K562 (cell line): ENCODE measurements around the gene ZDHHC8. TPM values are rescaled to one million over a fixed set of nuclear protein-coding genes. Genes with fewer than 3 reads are reported as not detected.

ENCODE experiments used
- ADNP ChIP-seq: fragments of 200-800 bp; sonication (Bioruptor generic); IDR thresholded peaks from 2 replicates; pipeline ENCODE4 v1.6.1; 2016; ENCODE audit warnings: missing genetic modification characterization, missing compliant biosample characterization
- BACH1 ChIP-seq: fragments of 200-800 bp; sonication (Bioruptor generic); IDR thresholded peaks from 2 replicates; pipeline ENCODE4 v1.6.1; 2016; ENCODE audit warnings: missing genetic modification characterization, missing compliant biosample characterization
- CHD2 ChIP-seq: IDR thresholded peaks from 2 replicates; pipeline ENCODE4 v1.6.1; 2011; ENCODE audit warnings: low read depth, low read length
- HOXB6 ChIP-seq: fragments of 250-450 bp; sonication (Bioruptor Pico); IDR thresholded peaks from 2 replicates; pipeline ENCODE4 v1.5.1; 2022; ENCODE audit warnings: mild to moderate bottlenecking, borderline replicate concordance
- KDM1A ChIP-seq, 2 experiments: fragments of 450-650 bp; IDR thresholded peaks; 2 replicates each; pipeline ENCODE4 v1.6.1; 2016; ENCODE audit warnings: mild to moderate bottlenecking in 2 of 2
- NCOA6 ChIP-seq: fragments of 450-650 bp; IDR thresholded peaks from 2 replicates; pipeline ENCODE4 v1.6.1; 2017; ENCODE audit warnings: mild to moderate bottlenecking
- NFE2L1 ChIP-seq: fragments of 450-650 bp; IDR thresholded peaks from 2 replicates; pipeline ENCODE4 v1.6.1; 2016; ENCODE audit warnings: missing genetic modification characterization, low read depth, mild to moderate bottlenecking, missing compliant biosample characterization, moderate library complexity, borderline replicate concordance
- RREB1 ChIP-seq: fragments of 250-450 bp; sonication (Bioruptor Pico); IDR thresholded peaks from 2 replicates; pipeline ENCODE4 v1.4.0; 2020
- STAG1 ChIP-seq: sonication (generic); formaldehyde crosslinking; IDR thresholded peaks from 2 replicates; pipeline ENCODE4 v1.5.0; 2020; ENCODE audit warnings: missing genetic modification reagents, borderline replicate concordance
- UBTF ChIP-seq, 2 experiments: IDR thresholded peaks; 2 replicates each; pipeline ENCODE4 v1.6.1; 2012; ENCODE audit warnings: improper control_type of control experiment in 2 of 2, low read depth in 2 of 2, low read length in 2 of 2, borderline replicate concordance in 1 of 2
- ZC3H4 ChIP-seq: sonication (generic); formaldehyde crosslinking; IDR thresholded peaks from 2 replicates; pipeline ENCODE4 v1.9.0; 2021; ENCODE audit warnings: missing genetic modification reagents, borderline replicate concordance
- ZNF239 ChIP-seq: fragments of 250-450 bp; sonication (Bioruptor Pico); IDR thresholded peaks from 2 replicates; pipeline ENCODE4 v1.4.0; 2020; ENCODE audit warnings: mild to moderate bottlenecking
- ZNF384 ChIP-seq: IDR thresholded peaks from 2 replicates; pipeline ENCODE4 v1.6.1; 2012; ENCODE audit warnings: low read depth, low read length, improper control_type of control experiment
- ZNF512 ChIP-seq: IDR thresholded peaks from 2 replicates; pipeline ENCODE4 v1.6.1; 2016; ENCODE audit warnings: missing genetic modification characterization, missing compliant biosample characterization
- polyA plus RNA-seq, 8 experiments: library from polyadenylated mRNA; depleted of rRNA in 4 of 8; stranded (reverse) in 5 of 8; unstranded in 3 of 8; fragments of >200 nt; fragmentation: Nextera tagmentation in 2 of 8; fragmentation: Illumina TruSeq in 1 of 8; extraction: Ambion mirVana in 2 of 8; extraction: Trizol in 1 of 8; gene quantifications; 2 replicates each; pipeline versions ENCODE4 v1.2.1 to v1.2.3, GENCODE V29; 2011 to 2014; ENCODE audit warnings: inconsistent platforms in 1 of 8, missing spikeins in 1 of 8
- total RNA-seq, 7 experiments: library from RNA; depleted of rRNA in 6 of 7; stranded (reverse); fragments of >200 nt in 6 of 7; fragmentation: Illumina TruSeq in 2 of 7; extraction: Trizol in 2 of 7; gene quantifications; 2 replicates each; pipeline versions ENCODE4 v1.2.1 to v1.2.3, GENCODE V29; 2011 to 2021; ENCODE audit warnings: low replicate concordance in 1 of 7
- TF ChIP-seq, protein P1 (sequence below), 3 experiments: fragments of 200-800 bp in 1 of 3; sonication (Bioruptor generic) in 1 of 3; sonication (generic) in 1 of 3; formaldehyde crosslinking in 1 of 3; IDR thresholded peaks; 2 replicates each; pipeline versions ENCODE4 v1.6.1 to v1.8.0; 2016 to 2022; ENCODE audit warnings: mild to moderate bottlenecking in 2 of 3, missing compliant biosample characterization in 2 of 3, missing genetic modification characterization in 2 of 3, missing genetic modification reagents in 1 of 3
- TF ChIP-seq, protein P2 (sequence below): fragments of 200-800 bp; sonication (Bioruptor generic); IDR thresholded peaks from 2 replicates; pipeline ENCODE4 v1.6.1; 2017; ENCODE audit warnings: missing genetic modification characterization, missing compliant biosample characterization

ZDHHC8 gene
- total and polyA plus RNA-seq, 9 of the 15 experiments (the other 6 are each of a cell fraction or from before 2014, with no cell fraction given) = 0.04 to 109 (median 16.4) TPM

DNA sequence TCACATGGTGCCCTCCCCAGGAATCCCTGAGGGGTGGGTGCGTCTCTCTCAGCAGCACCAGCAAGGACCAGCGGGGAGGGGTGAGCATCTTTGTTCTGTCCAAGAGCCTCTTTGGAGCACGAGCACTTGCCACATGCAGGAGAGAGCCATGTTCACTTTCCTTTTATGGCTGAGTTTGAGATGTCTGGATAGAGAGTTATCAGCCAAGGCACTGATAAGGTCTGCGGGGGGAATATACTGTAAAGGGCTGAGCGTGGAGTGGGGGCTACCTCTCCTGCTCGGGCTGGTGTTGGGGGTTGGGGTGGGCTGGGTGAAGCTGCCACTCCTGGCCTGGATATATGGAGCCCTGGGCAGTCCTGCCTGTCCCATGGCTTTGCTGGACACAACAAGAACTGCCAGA, 54.1 kb downstream of the ZDHHC8 start (continued):
- TF ChIP-seq BACH1 (tag) = no peak
- TF ChIP-seq NFE2L1 (tag) = no peak
- TF ChIP-seq ZNF384 = no peak
- TF ChIP-seq STAG1 (CRISPR knock-in tag) = peak; percentile 6; the same call in 1 of the 2 replicates
- TF ChIP-seq, protein P1, sequence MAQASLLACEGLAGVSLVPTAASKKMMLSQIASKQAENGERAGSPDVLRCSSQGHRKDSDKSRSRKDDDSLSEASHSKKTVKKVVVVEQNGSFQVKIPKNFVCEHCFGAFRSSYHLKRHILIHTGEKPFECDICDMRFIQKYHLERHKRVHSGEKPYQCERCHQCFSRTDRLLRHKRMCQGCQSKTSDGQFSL (CRISPR knock-in tag; IDR thresholded peaks at IDR 0.05) = no peak
- TF ChIP-seq, protein P1 (tag; IDR thresholded peaks at IDR 0.05) = no peak
- TF ChIP-seq RREB1 (CRISPR knock-in tag) = no peak
- TF ChIP-seq ADNP (tag) = no peak
- TF ChIP-seq, protein P2, sequence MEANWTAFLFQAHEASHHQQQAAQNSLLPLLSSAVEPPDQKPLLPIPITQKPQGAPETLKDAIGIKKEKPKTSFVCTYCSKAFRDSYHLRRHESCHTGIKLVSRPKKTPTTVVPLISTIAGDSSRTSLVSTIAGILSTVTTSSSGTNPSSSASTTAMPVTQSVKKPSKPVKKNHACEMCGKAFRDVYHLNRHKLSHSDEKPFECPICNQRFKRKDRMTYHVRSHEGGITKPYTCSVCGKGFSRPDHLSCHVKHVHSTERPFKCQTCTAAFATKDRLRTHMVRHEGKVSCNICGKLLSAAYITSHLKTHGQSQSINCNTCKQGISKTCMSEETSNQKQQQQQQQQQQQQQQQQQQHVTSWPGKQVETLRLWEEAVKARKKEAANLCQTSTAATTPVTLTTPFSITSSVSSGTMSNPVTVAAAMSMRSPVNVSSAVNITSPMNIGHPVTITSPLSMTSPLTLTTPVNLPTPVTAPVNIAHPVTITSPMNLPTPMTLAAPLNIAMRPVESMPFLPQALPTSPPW (CRISPR knock-in tag) = no peak
- TF ChIP-seq CHD2 = peak; percentile 22; the same call in 1 of the 2 replicates
- no peak for TF ChIP-seq KDM1A (IDR thresholded peaks at IDR 0.05)
- TF ChIP-seq UBTF (IDR thresholded peaks at IDR 0.05; ENCODE audit: borderline replicate concordance in 1 of 2, low read depth in 2 of 2, low read length in 2 of 2) = no peak
- TF ChIP-seq ZNF512 (tag) = no peak
- TF ChIP-seq NCOA6 = no peak
- TF ChIP-seq HOXB6 (CRISPR knock-in tag) = no peak
- TF ChIP-seq ZC3H4 (CRISPR knock-in tag) = peak; percentile 19; the same call in 1 of the 2 replicates
- peak; percentile 98 for TF ChIP-seq ZNF239 (CRISPR knock-in tag)
